Measurements from ENCODE around the gene DLX2. TPM values are rescaled to one million over a fixed set of nuclear protein-coding genes. Genes with fewer than 3 reads are reported as not detected.

Gene DLX2
- polyA plus RNA-seq, 2 of the 4 experiments (the other 2 are of a cell fraction): 0.04 to 0.19 TPM

GRCh38 chr2:172079838-172080640 is 22.7 kb downstream of the DLX2 start:
- ATAC-seq: no peak

GRCh38 chr2:172079416-172079815 is 23.3 kb downstream of the DLX2 start:
- no peak for DNase-seq (ENCODE audit: low read depth in 1 of 2, low spot score in 1 of 2)
- 77% methylated on average over 5 of the region's 5 CpGs for WGBS (ENCODE audit: missing lambda C conversion rate)
- no peak overlapping the region for H3K27ac ChIP-seq
- ATAC-seq: no peak
- no peak overlapping the region for H3K4me3 ChIP-seq
- no peak for FAIRE-seq
- TF ChIP-seq CTCF (IDR thresholded peaks at IDR 0.05) (no peak), PBX3 (IDR thresholded peaks at IDR 0.05) (no peak), CBX8 (IDR thresholded peaks at IDR 0.05) (no peak), RFX5 (IDR thresholded peaks at IDR 0.05) (no peak), ZSCAN20 (CRISPR knock-in tag; IDR thresholded peaks at IDR 0.05) (no peak), E2F6 (IDR thresholded peaks at IDR 0.05; ENCODE audit: borderline replicate concordance, low read depth) (no peak), TP53 (CRISPR knock-in tag; IDR thresholded peaks at IDR 0.05) (no peak), JUN (IDR thresholded peaks at IDR 0.05) (no peak), CBX2 (IDR thresholded peaks at IDR 0.05; ENCODE audit: borderline replicate concordance, low read depth) (no peak), KDM5A (IDR thresholded peaks at IDR 0.05) (no peak)
- H3K4me1 ChIP-seq: no peaks in the 10 kb centered on the region
- CTCF ChIA-PET: no interaction called here
- no peak overlapping the region for H3K4me2 ChIP-seq
- H3K9me3 ChIP-seq: no peaks in the 10 kb centered on the region
- POLR2A ChIA-PET: no interaction called here

More at GRCh38 chr2:172079838-172080640, 22.7 kb downstream of the DLX2 start:
- FAIRE-seq (no peak), DNase-seq (ENCODE audit: low read depth in 1 of 2, low spot score in 1 of 2) (no peak)
- Histone ChIP-seq H3K4me1 (no peaks in the 10 kb centered on the region), H3K27ac (no peak overlapping the region), H3K9me3 (no peaks in the 10 kb centered on the region), H3K4me2 (no peak overlapping the region), H3K4me3 (no peak overlapping the region)
- WGBS (ENCODE audit: missing lambda C conversion rate): 90% methylated on average over 38 of the region's 38 CpGs
- CTCF ChIA-PET: no interaction called here
- TF ChIP-seq EP300 (IDR thresholded peaks at IDR 0.05) (no peak), RFX5 (IDR thresholded peaks at IDR 0.05) (no peak), REST (IDR thresholded peaks at IDR 0.05) (no peak), HDAC2 (IDR thresholded peaks at IDR 0.05) (no peak), HMGXB4 (CRISPR knock-in tag; IDR thresholded peaks at IDR 0.05; ENCODE audit: borderline replicate concordance) (no peak), BHLHE40 (IDR thresholded peaks at IDR 0.05; ENCODE audit: low read depth, low read length) (no peak), EHMT2 (IDR thresholded peaks at IDR 0.05; ENCODE audit: low read depth) (no peak), GATA3 (IDR thresholded peaks at IDR 0.05; ENCODE audit: borderline replicate concordance) (no peak)
- POLR2A ChIA-PET: no interaction called here

Data from A549 (cell line).